K562 (cell line): ENCODE data around the gene RPLP2. TPM values are rescaled to one million over a fixed set of nuclear protein-coding genes. Genes with fewer than 3 reads are reported as not detected.

Experiments
- BRF2 ChIP-seq: IDR thresholded peaks from 3 replicates; pipeline ENCODE4 v1.6.1; 2011; ENCODE audit warnings: borderline replicate concordance, mild to moderate bottlenecking; ENCODE audit not compliant: insufficient read length, insufficient read depth
- CXXC5 ChIP-seq: fragments of 250-450 bp; sonication (Bioruptor Pico); IDR thresholded peaks from 2 replicates; pipeline ENCODE4 v1.8.0; 2022; ENCODE audit warnings: inconsistent platforms, mild to moderate bottlenecking, moderate library complexity
- ETS1 ChIP-seq: conservative IDR thresholded peaks from 2 replicates; pipeline ENCODE4 v1.6.1; 2011; ENCODE audit warnings: low read depth, mild to moderate bottlenecking, low read length; ENCODE audit not compliant: control insufficient read depth
- ETV5 ChIP-seq: sonication (generic); formaldehyde crosslinking; IDR thresholded peaks from 2 replicates; pipeline ENCODE4 v1.4.0; 2020; ENCODE audit warnings: low read depth, mild to moderate bottlenecking, missing genetic modification reagents
- FOXA3 ChIP-seq, 2 experiments: fragments of 450-650 bp in 1 of 2; sonication (generic) in 1 of 2; formaldehyde crosslinking; IDR thresholded peaks in 1 of 2; conservative IDR thresholded peaks in 1 of 2; 2 replicates each; pipeline versions ENCODE4 v1.4.0 to v1.8.0; 2020 to 2022; ENCODE audit warnings: mild to moderate bottlenecking in 2 of 2, missing genetic modification reagents in 1 of 2
- HDAC1 ChIP-seq, 2 experiments: fragments of 450-650 bp; IDR thresholded peaks; 2 replicates each; pipeline ENCODE4 v1.6.1; 2016 to 2017; ENCODE audit warnings: inconsistent platforms in 1 of 2, mild to moderate bottlenecking in 1 of 2, moderate library complexity in 1 of 2
- JUNB ChIP-seq: fragments of 450-650 bp; formaldehyde crosslinking; conservative IDR thresholded peaks from 2 replicates; pipeline ENCODE4 v1.4.0; 2020; ENCODE audit warnings: mild to moderate bottlenecking
- KDM5B ChIP-seq: fragments of 200-600 bp; sonication (generic); IDR thresholded peaks from 2 replicates; pipeline ENCODE4 v1.6.1; 2012; ENCODE audit warnings: low read depth, mild to moderate bottlenecking, moderate library complexity, low read length, control low read depth, inconsistent platforms; ENCODE audit not compliant: insufficient replicate concordance
- L3MBTL2 ChIP-seq: fragments of 450-650 bp; IDR thresholded peaks from 2 replicates; pipeline ENCODE4 v1.6.1; 2016; ENCODE audit warnings: mild to moderate bottlenecking, moderate library complexity
- NFATC3 ChIP-seq: fragments of 450-650 bp; IDR thresholded peaks from 2 replicates; pipeline ENCODE4 v1.6.1; 2017; ENCODE audit warnings: mild to moderate bottlenecking
- PHB ChIP-seq: fragments of 250-450 bp; sonication (Bioruptor Pico); IDR thresholded peaks from 2 replicates; pipeline ENCODE4 v1.5.0; 2021
- RBFOX2 ChIP-seq: fragments of 200-400 bp; formaldehyde crosslinking; IDR thresholded peaks from 2 replicates; pipeline ENCODE4 v1.6.1; 2017; ENCODE audit warnings: low read depth, mild to moderate bottlenecking, low read length, moderate library complexity
- RBM17 ChIP-seq: fragments of 200-400 bp; formaldehyde crosslinking; IDR thresholded peaks from 2 replicates; pipeline ENCODE4 v1.6.1; 2017; ENCODE audit warnings: low read depth, mild to moderate bottlenecking, low read length, borderline replicate concordance
- SAFB2 ChIP-seq: fragments of 200-400 bp; formaldehyde crosslinking; IDR thresholded peaks from 2 replicates; pipeline ENCODE4 v1.6.1; 2018; ENCODE audit warnings: borderline replicate concordance, low read length, low read depth, moderate library complexity; ENCODE audit not compliant: severe bottlenecking
- SIN3A ChIP-seq, 2 experiments: fragments of 150-350 bp in 1 of 2; IDR thresholded peaks; 2 replicates each; pipeline ENCODE4 v1.6.1; 2011 to 2016; ENCODE audit warnings: borderline replicate concordance in 2 of 2, low read depth in 2 of 2, low read length in 2 of 2, mild to moderate bottlenecking in 2 of 2, moderate library complexity in 2 of 2; ENCODE audit not compliant: control insufficient read depth in 1 of 2
- SPI1 ChIP-seq: IDR thresholded peaks from 2 replicates; pipeline ENCODE4 v1.6.1; 2011; ENCODE audit warnings: low read depth, low read length, control low read depth, borderline replicate concordance
- TAL1 ChIP-seq: fragments of 450-650 bp; IDR thresholded peaks from 2 replicates; pipeline ENCODE4 v1.6.1; 2016; ENCODE audit warnings: mild to moderate bottlenecking
- TFAP4 ChIP-seq: sonication (generic); formaldehyde crosslinking; IDR thresholded peaks from 2 replicates; pipeline ENCODE4 v1.8.0; 2022; ENCODE audit warnings: missing genetic modification reagents, mild to moderate bottlenecking, moderate library complexity, borderline replicate concordance
- TOE1 ChIP-seq, 2 experiments: fragments of 450-650 bp in 1 of 2; sonication (generic) in 1 of 2; formaldehyde crosslinking in 1 of 2; IDR thresholded peaks; 2 replicates each; pipeline versions ENCODE4 v1.7.1 to v1.8.0; 2016 to 2022; ENCODE audit warnings: borderline replicate concordance in 2 of 2, mild to moderate bottlenecking in 2 of 2, antibody characterized with exemption in 1 of 2, inconsistent platforms in 1 of 2, low read depth in 1 of 2, missing genetic modification reagents in 1 of 2, moderate library complexity in 1 of 2
- ZBTB7A ChIP-seq: IDR thresholded peaks from 2 replicates; pipeline ENCODE4 v1.6.1; 2011; ENCODE audit warnings: low read depth, mild to moderate bottlenecking, low read length, moderate library complexity, borderline replicate concordance; ENCODE audit not compliant: control insufficient read depth
- ZC3H11A ChIP-seq: IDR thresholded peaks from 2 replicates; pipeline ENCODE4 v1.6.1; 2012; ENCODE audit warnings: low read depth, low read length, improper control_type of control experiment
- ZNF41 ChIP-seq: fragments of 250-450 bp; sonication (Bioruptor Pico); conservative IDR thresholded peaks from 2 replicates; pipeline ENCODE4 v1.4.0; 2020; ENCODE audit warnings: mild to moderate bottlenecking
- ZNF444 ChIP-seq: fragments of 250-450 bp; sonication (Bioruptor Pico); IDR thresholded peaks from 2 replicates; pipeline ENCODE4 v1.4.0; 2020; ENCODE audit warnings: mild to moderate bottlenecking, moderate library complexity
- polyA plus RNA-seq, 8 experiments: library from polyadenylated mRNA; depleted of rRNA in 4 of 8; stranded (reverse) in 5 of 8; unstranded in 3 of 8; fragments of >200 nt; fragmentation: Nextera tagmentation in 2 of 8; fragmentation: Illumina TruSeq in 1 of 8; extraction: Ambion mirVana in 2 of 8; extraction: Trizol in 1 of 8; gene quantifications; 2 replicates each; pipeline versions ENCODE4 v1.2.1 to v1.2.3, GENCODE V29; 2011 to 2014; ENCODE audit warnings: inconsistent platforms in 1 of 8, missing spikeins in 1 of 8
- total RNA-seq, 7 experiments: library from RNA; depleted of rRNA in 6 of 7; stranded (reverse); fragments of >200 nt in 6 of 7; fragmentation: Illumina TruSeq in 2 of 7; extraction: Trizol in 2 of 7; gene quantifications; 2 replicates each; pipeline versions ENCODE4 v1.2.1 to v1.2.3, GENCODE V29; 2011 to 2021; ENCODE audit warnings: low replicate concordance in 1 of 7

Gene RPLP2
- total and polyA plus RNA-seq, 9 of the 15 experiments (the other 6 are each of a cell fraction or from before 2014, with no cell fraction given), result 528 to 3,807 (median 1,633) TPM

- peak; percentile 14; the same call in 1 of the 2 replicates for TF ChIP-seq ETS1
- no peak for TF ChIP-seq RBFOX2
- no peak for TF ChIP-seq SAFB2
- TF ChIP-seq PHB, result no peak
- TF ChIP-seq FOXA3 (CRISPR knock-in tag; conservative IDR thresholded peaks at IDR 0.05 in 1 of 2, IDR thresholded peaks at IDR 0.05 in 1 of 2), result peak in 1 of 2 experiments; percentile 86; a peak in 3 of 4 replicates
- TF ChIP-seq SPI1, result peak; percentile 51; the same call in 1 of the 2 replicates
- 0 out of 2 replicates have a peak, but pooled peaks have one; percentile 20 for TF ChIP-seq ETV5 (CRISPR knock-in tag)
- no peak for TF ChIP-seq TFAP4 (CRISPR knock-in tag)
- TF ChIP-seq L3MBTL2, result peak; percentile 67
- TF ChIP-seq TAL1, result no peak
- TF ChIP-seq ZNF444 (CRISPR knock-in tag), result 0 out of 2 replicates have a peak, but pooled peaks have one; percentile 56
- peak in 1 of 2 experiments; percentile 40; a peak in 1 of 4 replicates for TF ChIP-seq HDAC1 (IDR thresholded peaks at IDR 0.05)
- TF ChIP-seq ZBTB7A, result peak; percentile 34; the same call in 1 of the 2 replicates
- TF ChIP-seq ZC3H11A, result no peak
- TF ChIP-seq SIN3A (IDR thresholded peaks at IDR 0.05; ENCODE audit: borderline replicate concordance in 2 of 2, control insufficient read depth in 1 of 2, low read depth in 2 of 2, low read length in 2 of 2), result 0 out of 4 replicates have a peak, but pooled peaks of 1 of the 2 experiments have one; percentile 14
- TF ChIP-seq RBM17, result no peak
- TF ChIP-seq JUNB, result no peak
- no peak for TF ChIP-seq NFATC3
- no peak for TF ChIP-seq KDM5B
- no peak for TF ChIP-seq BRF2
- TF ChIP-seq CXXC5 (CRISPR knock-in tag), result peak; percentile 34; the same call in 1 of the 2 replicates
- TF ChIP-seq ZNF41 (CRISPR knock-in tag), result no peak
- no peak for TF ChIP-seq TOE1 (IDR thresholded peaks at IDR 0.05; ENCODE audit: borderline replicate concordance)
- TF ChIP-seq TOE1 (CRISPR knock-in tag; IDR thresholded peaks at IDR 0.05; ENCODE audit: borderline replicate concordance, low read depth), result no peak
These were observed 34.3 kb downstream of the RPLP2 start (continued) for GRCh38 chr11:843818-844692.
